ENCODE results near the gene GPATCH2L.

DNA sequence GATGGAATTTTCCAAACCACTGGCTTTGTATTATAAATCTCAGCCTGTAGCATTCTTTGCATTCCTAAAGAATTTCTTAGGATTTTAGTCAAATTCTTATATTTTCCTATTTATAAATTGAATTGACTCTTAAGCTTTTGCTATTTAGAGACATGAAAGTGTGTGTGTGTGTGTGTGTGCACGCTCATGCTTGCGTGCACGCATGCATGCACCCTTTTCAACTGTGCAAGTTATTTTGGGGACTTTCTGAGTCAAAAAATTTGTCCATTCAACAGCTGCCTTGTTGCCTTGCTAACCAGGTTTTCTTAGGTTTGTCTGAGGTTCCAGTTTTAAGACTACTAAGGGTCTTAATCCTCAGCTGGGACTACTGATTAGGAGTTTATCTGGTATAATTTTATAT, 42.6 kb downstream of the GPATCH2L start:
- TF ChIP-seq, protein P1, sequence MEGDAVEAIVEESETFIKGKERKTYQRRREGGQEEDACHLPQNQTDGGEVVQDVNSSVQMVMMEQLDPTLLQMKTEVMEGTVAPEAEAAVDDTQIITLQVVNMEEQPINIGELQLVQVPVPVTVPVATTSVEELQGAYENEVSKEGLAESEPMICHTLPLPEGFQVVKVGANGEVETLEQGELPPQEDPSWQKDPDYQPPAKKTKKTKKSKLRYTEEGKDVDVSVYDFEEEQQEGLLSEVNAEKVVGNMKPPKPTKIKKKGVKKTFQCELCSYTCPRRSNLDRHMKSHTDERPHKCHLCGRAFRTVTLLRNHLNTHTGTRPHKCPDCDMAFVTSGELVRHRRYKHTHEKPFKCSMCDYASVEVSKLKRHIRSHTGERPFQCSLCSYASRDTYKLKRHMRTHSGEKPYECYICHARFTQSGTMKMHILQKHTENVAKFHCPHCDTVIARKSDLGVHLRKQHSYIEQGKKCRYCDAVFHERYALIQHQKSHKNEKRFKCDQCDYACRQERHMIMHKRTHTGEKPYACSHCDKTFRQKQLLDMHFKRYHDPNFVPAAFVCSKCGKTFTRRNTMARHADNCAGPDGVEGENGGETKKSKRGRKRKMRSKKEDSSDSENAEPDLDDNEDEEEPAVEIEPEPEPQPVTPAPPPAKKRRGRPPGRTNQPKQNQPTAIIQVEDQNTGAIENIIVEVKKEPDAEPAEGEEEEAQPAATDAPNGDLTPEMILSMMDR (tag by site-specific recombination; IDR thresholded peaks at IDR 0.05) = no peak
- TF ChIP-seq ZBTB1 (tag by site-specific recombination; IDR thresholded peaks at IDR 0.05) = no peak
- no peak for TF ChIP-seq ZNF211 (tag by site-specific recombination; IDR thresholded peaks at IDR 0.05; ENCODE audit: low read depth)
- TF ChIP-seq ZBTB7A (tag by site-specific recombination; IDR thresholded peaks at IDR 0.05; ENCODE audit: low read depth) = no peak
- no peak for TF ChIP-seq ZNF157 (tag by site-specific recombination; IDR thresholded peaks at IDR 0.05)
- no peak for TF ChIP-seq ZNF660 (tag by site-specific recombination; IDR thresholded peaks at IDR 0.05)
- TF ChIP-seq, protein P2, sequence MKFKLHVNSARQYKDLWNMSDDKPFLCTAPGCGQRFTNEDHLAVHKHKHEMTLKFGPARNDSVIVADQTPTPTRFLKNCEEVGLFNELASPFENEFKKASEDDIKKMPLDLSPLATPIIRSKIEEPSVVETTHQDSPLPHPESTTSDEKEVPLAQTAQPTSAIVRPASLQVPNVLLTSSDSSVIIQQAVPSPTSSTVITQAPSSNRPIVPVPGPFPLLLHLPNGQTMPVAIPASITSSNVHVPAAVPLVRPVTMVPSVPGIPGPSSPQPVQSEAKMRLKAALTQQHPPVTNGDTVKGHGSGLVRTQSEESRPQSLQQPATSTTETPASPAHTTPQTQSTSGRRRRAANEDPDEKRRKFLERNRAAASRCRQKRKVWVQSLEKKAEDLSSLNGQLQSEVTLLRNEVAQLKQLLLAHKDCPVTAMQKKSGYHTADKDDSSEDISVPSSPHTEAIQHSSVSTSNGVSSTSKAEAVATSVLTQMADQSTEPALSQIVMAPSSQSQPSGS (tag by site-specific recombination; IDR thresholded peaks at IDR 0.05; ENCODE audit: low read depth) = no peak
- no peak for TF ChIP-seq MYNN (tag by site-specific recombination; IDR thresholded peaks at IDR 0.05; ENCODE audit: borderline replicate concordance)
- TF ChIP-seq MZF1 (tag by site-specific recombination; IDR thresholded peaks at IDR 0.05; ENCODE audit: borderline replicate concordance) = no peak
- TF ChIP-seq, protein P3, sequence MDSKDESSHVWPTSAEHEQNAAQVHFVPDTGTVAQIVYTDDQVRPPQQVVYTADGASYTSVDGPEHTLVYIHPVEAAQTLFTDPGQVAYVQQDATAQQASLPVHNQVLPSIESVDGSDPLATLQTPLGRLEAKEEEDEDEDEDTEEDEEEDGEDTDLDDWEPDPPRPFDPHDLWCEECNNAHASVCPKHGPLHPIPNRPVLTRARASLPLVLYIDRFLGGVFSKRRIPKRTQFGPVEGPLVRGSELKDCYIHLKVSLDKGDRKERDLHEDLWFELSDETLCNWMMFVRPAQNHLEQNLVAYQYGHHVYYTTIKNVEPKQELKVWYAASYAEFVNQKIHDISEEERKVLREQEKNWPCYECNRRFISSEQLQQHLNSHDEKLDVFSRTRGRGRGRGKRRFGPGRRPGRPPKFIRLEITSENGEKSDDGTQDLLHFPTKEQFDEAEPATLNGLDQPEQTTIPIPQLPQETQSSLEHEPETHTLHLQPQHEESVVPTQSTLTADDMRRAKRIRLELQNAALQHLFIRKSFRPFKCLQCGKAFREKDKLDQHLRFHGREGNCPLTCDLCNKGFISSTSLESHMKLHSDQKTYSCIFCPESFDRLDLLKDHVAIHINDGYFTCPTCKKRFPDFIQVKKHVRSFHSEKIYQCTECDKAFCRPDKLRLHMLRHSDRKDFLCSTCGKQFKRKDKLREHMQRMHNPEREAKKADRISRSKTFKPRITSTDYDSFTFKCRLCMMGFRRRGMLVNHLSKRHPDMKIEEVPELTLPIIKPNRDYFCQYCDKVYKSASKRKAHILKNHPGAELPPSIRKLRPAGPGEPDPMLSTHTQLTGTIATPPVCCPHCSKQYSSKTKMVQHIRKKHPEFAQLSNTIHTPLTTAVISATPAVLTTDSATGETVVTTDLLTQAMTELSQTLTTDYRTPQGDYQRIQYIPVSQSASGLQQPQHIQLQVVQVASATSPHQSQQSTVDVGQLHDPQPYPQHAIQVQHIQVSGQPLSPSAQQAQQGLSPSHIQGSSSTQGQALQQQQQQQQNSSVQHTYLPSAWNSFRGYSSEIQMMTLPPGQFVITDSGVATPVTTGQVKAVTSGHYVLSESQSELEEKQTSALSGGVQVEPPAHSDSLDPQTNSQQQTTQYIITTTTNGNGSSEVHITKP (tag by site-specific recombination; IDR thresholded peaks at IDR 0.05) = no peak
- TF ChIP-seq, protein P4, sequence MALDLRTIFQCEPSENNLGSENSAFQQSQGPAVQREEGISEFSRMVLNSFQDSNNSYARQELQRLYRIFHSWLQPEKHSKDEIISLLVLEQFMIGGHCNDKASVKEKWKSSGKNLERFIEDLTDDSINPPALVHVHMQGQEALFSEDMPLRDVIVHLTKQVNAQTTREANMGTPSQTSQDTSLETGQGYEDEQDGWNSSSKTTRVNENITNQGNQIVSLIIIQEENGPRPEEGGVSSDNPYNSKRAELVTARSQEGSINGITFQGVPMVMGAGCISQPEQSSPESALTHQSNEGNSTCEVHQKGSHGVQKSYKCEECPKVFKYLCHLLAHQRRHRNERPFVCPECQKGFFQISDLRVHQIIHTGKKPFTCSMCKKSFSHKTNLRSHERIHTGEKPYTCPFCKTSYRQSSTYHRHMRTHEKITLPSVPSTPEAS (tag by site-specific recombination; IDR thresholded peaks at IDR 0.05) = no peak
- no peak for TF ChIP-seq ZBTB48 (tag by site-specific recombination; IDR thresholded peaks at IDR 0.05)
- no peak for TF ChIP-seq ZFHX2 (tag by site-specific recombination; conservative IDR thresholded peaks at IDR 0.05)
- TF ChIP-seq SP2 (tag by site-specific recombination; IDR thresholded peaks at IDR 0.05) = no peak
